GM18508 (cell line): Measurements from ENCODE around the gene STK4.
"Not testable (repeated sequence)": the region's sequence is repeated elsewhere in the genome, so short reads cannot be mapped to it uniquely, and the experiment has no call there.

Experiments used
- ATAC-seq: cut with Tn5 transposase; IDR thresholded peaks from one replicate; pipeline ENCODE4 v1.9.1; 2021; ENCODE audit warnings: moderate number of reproducible peaks; ENCODE audit not compliant: insufficient read depth, unreplicated experiment

Gene STK4

GRCh38 chr20:44979090-44979621, 12.8 kb downstream of the STK4 start:
- no peak for ATAC-seq

GRCh38 chr20:44981736-44982406, 15.6 kb downstream of the STK4 start:
- no peak for ATAC-seq

- ATAC-seq, result no peak
Measured at GRCh38 chr20:44983093-44983674, 16.9 kb downstream of the STK4 start.

- ATAC-seq, result no peak
Measured at GRCh38 chr20:44988631-44989171, 22.4 kb downstream of the STK4 start.

GRCh38 chr20:44990425-44990824, 24.1 kb downstream of the STK4 start:
- ATAC-seq, result no peak

GRCh38 chr20:44990957-44991356, 24.6 kb downstream of the STK4 start:
- no peak for ATAC-seq

- ATAC-seq, result no peak
Measured at GRCh38 chr20:44993343-44993742, 27.0 kb downstream of the STK4 start.

- ATAC-seq, result no peak
Measured at GRCh38 chr20:44997171-44997570, 30.9 kb downstream of the STK4 start.

- no peak for ATAC-seq
Measured at GRCh38 chr20:44997668-44998067, 31.4 kb downstream of the STK4 start.

- ATAC-seq, result no peak
Measured at GRCh38 chr20:45008521-45009049, 42.3 kb downstream of the STK4 start.

- no peak for ATAC-seq
Measured at GRCh38 chr20:45010399-45010828, 44.1 kb downstream of the STK4 start.

GRCh38 chr20:45011108-45011526, 44.8 kb downstream of the STK4 start:
- no peak for ATAC-seq

- ATAC-seq, result no peak
Measured at GRCh38 chr20:45012682-45013302, 46.5 kb downstream of the STK4 start.

- ATAC-seq, result not testable (repeated sequence)
Measured at GRCh38 chr20:45014131-45014530, 47.8 kb downstream of the STK4 start.

GRCh38 chr20:45014671-45015415, 48.5 kb downstream of the STK4 start:
- ATAC-seq, result no peak

- ATAC-seq, result no peak
Measured at GRCh38 chr20:45016089-45016671, 49.9 kb downstream of the STK4 start.

- no peak for ATAC-seq
Measured at GRCh38 chr20:45017281-45017680, 51.0 kb downstream of the STK4 start.

- no peak for ATAC-seq
Measured at GRCh38 chr20:45017857-45018256, 51.5 kb downstream of the STK4 start.

GRCh38 chr20:45019027-45019761, 52.9 kb downstream of the STK4 start:
- no peak for ATAC-seq
